Measurements from ENCODE around the gene RPS26. TPM values are rescaled to one million over a fixed set of nuclear protein-coding genes. Genes with fewer than 3 reads are reported as not detected.

The RPS26 gene
- total RNA-seq, 1 experiment from 2014 or later: 70.2 TPM

DNA sequence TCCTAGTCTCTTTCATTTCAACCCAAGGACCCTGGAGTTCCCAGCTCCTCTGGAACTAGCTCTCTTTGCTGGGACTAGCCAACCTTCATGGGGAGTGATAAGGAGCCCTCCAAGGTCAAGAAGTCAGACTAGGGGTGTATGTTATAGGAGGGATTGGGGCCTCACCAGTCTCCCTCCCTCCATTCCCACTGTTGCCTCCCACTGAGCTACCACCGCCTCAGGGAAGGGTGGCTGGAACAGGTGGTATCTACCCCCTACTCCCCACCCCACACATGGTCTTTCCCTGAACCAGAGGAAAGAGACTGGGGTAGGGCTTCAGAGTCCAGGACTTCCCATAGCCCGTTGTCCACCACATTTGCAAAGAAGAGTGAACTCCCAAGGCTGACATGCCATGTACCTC lies 40.7 kb downstream of the RPS26 start:
- H3K4me3 ChIP-seq (replicated peaks in 1 of 2; ENCODE audit: low read depth in 1 of 2, low read length in 2 of 2): no peak overlapping the region
- H3K9me3 ChIP-seq (ENCODE audit: control insufficient read depth in 1 of 2, insufficient read depth in 1 of 2, low read depth in 1 of 2, low read length in 2 of 2): no peaks in the 10 kb centered on the region
- H3K27ac ChIP-seq (ENCODE audit: low read depth, low read length): no peak overlapping the region
- BruUV-seq (replicated peaks): no TSS peak
- ChIA-PET POLR2A (no interaction called here), CTCF (no interaction called here), RAD21 (ENCODE audit: low non-redundant PET in 1 of 2, low total read pairs in 2 of 2, uncharacterized antibody in 2 of 2, unreplicated experiment in 2 of 2) (no interaction called here)
- no peak overlapping the region for H2AFZ ChIP-seq (ENCODE audit: low read depth, low read length, poor library complexity, severe bottlenecking)
- no peak overlapping the region for H3K4me2 ChIP-seq (ENCODE audit: low read length)
- H3K9ac ChIP-seq (ENCODE audit: low read length): no peak overlapping the region
- ATAC-seq: no peak
- no peak for DNase-seq (ENCODE audit: low read depth, low spot score)
- peaks cover 6 to 15% of the 10 kb centered on the region in 2 experiments; a peak in 2 of 4 replicates for H3K36me3 ChIP-seq (ENCODE audit: control insufficient read depth in 1 of 2, insufficient read depth in 2 of 2, low read length in 2 of 2)
- H3K27me3 ChIP-seq (ENCODE audit: insufficient read depth, low read length): no peaks in the 10 kb centered on the region
- TF ChIP-seq POLR2AphosphoS5 (IDR thresholded peaks at IDR 0.05; ENCODE audit: low read depth, low read length) (no peak), ZFX (IDR thresholded peaks at IDR 0.05) (no peak), SP1 (IDR thresholded peaks at IDR 0.05; ENCODE audit: low read depth) (no peak), YY1 (IDR thresholded peaks at IDR 0.05; ENCODE audit: extremely low read depth, insufficient replicate concordance, low read depth, low read length) (no peak), RAD21 (IDR thresholded peaks at IDR 0.05; ENCODE audit: low read depth) (no peak), ELF1 (IDR thresholded peaks at IDR 0.05; ENCODE audit: borderline replicate concordance, low read depth) (no peak), EGR1 (IDR thresholded peaks at IDR 0.05; ENCODE audit: low read depth) (no peak), ZNF274 (IDR thresholded peaks at IDR 0.05; ENCODE audit: low read depth, low read length) (no peak), SIN3A (IDR thresholded peaks at IDR 0.05; ENCODE audit: low read depth) (no peak), JUND (IDR thresholded peaks at IDR 0.05) (no peak)
- TF ChIP-seq, protein P1, sequence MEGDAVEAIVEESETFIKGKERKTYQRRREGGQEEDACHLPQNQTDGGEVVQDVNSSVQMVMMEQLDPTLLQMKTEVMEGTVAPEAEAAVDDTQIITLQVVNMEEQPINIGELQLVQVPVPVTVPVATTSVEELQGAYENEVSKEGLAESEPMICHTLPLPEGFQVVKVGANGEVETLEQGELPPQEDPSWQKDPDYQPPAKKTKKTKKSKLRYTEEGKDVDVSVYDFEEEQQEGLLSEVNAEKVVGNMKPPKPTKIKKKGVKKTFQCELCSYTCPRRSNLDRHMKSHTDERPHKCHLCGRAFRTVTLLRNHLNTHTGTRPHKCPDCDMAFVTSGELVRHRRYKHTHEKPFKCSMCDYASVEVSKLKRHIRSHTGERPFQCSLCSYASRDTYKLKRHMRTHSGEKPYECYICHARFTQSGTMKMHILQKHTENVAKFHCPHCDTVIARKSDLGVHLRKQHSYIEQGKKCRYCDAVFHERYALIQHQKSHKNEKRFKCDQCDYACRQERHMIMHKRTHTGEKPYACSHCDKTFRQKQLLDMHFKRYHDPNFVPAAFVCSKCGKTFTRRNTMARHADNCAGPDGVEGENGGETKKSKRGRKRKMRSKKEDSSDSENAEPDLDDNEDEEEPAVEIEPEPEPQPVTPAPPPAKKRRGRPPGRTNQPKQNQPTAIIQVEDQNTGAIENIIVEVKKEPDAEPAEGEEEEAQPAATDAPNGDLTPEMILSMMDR (IDR thresholded peaks at IDR 0.05 in 2 of 3, conservative IDR thresholded peaks at IDR 0.05 in 1 of 3; ENCODE audit: borderline replicate concordance in 1 of 3, insufficient read depth in 1 of 3, low read depth in 2 of 3, low read length in 2 of 3): no peak
- intact Hi-C loops (cut with micrococcal nuclease): no loop called here
- H3K79me2 ChIP-seq (ENCODE audit: insufficient read depth, low read length): peaks cover 12% of the 10 kb centered on the region; the same call in 1 of the 2 replicates
- no peaks in the 10 kb centered on the region for H3K9me2 ChIP-seq (ENCODE audit: insufficient read depth)
- H4K20me1 ChIP-seq (ENCODE audit: insufficient read depth): no peaks in the 10 kb centered on the region
- peaks cover 21 to 48% of the 10 kb centered on the region in 2 experiments for H3K4me1 ChIP-seq (ENCODE audit: control insufficient read depth in 1 of 2, insufficient read depth in 2 of 2, low read length in 2 of 2)

All from HCT116 (cell line).